ENCODE measurements around the gene ADAMTSL1. TPM values are rescaled to one million over a fixed set of nuclear protein-coding genes. Genes with fewer than 3 reads are reported as not detected.

ADAMTSL1 gene
- total RNA-seq, 1 donor from 2014 or later: 12.6 TPM

GRCh38 chr9:18951936-18952335, 478.0 kb downstream of the ADAMTSL1 start:
- Histone ChIP-seq H2AFZ (ENCODE audit: low read depth, low read length) (no peak overlapping the region), H3K27me3 (ENCODE audit: insufficient read depth, low read length) (peaks cover 9% of the 10 kb centered on the region), H3K36me3 (ENCODE audit: insufficient read depth, low read length) (no peaks in the 10 kb centered on the region), H3K4me1 (ENCODE audit: insufficient read depth, low read length) (no peaks in the 10 kb centered on the region), H3K79me2 (ENCODE audit: insufficient read depth, low read length) (no peaks in the 10 kb centered on the region), H4K20me1 (ENCODE audit: insufficient read depth, low read length) (no peaks in the 10 kb centered on the region), H3K27ac (ENCODE audit: low read depth, low read length) (no peak overlapping the region), H3K4me3 (ENCODE audit: insufficient read depth, low read depth, low read length) (no peak overlapping the region), H3K4me2 (ENCODE audit: low read length) (no peak overlapping the region), H3K9ac (ENCODE audit: low read length) (no peak overlapping the region), H3K9me3 (ENCODE audit: insufficient read depth, low read depth, low read length) (no peaks in the 10 kb centered on the region)
- Mint-ChIP-seq H3K4me3 (ENCODE audit: unreplicated experiment) (no peak overlapping the region), H3K36me3 (ENCODE audit: low read depth, unreplicated experiment) (no peaks in the 10 kb centered on the region), H3K27ac (ENCODE audit: unreplicated experiment) (no peak overlapping the region), H3K27me3 (ENCODE audit: low read depth, unreplicated experiment) (peaks cover 3% of the 10 kb centered on the region), H3K9me3 (ENCODE audit: unreplicated experiment) (peaks cover 3% of the 10 kb centered on the region), H3K4me1 (ENCODE audit: low read depth, unreplicated experiment) (no peaks in the 10 kb centered on the region)
- no peak for FAIRE-seq
- no peak for DNase-seq (ENCODE audit: low read depth)
- no peak for TF ChIP-seq CTCF (IDR thresholded peaks at IDR 0.05; ENCODE audit: insufficient read depth, low read depth, low read length)
- no peak for TF ChIP-seq EZH2 (IDR thresholded peaks at IDR 0.05; ENCODE audit: insufficient read depth, low read length)

- no peak overlapping the region for H3K4me3 Mint-ChIP-seq (ENCODE audit: unreplicated experiment)
- no peak overlapping the region for H3K27ac Mint-ChIP-seq (ENCODE audit: unreplicated experiment)
- Histone ChIP-seq H2AFZ (ENCODE audit: low read depth, low read length) (no peak overlapping the region), H3K4me3 (ENCODE audit: insufficient read depth, low read depth, low read length) (no peak overlapping the region), H3K4me2 (ENCODE audit: low read length) (no peak overlapping the region), H3K27me3 (ENCODE audit: insufficient read depth, low read length) (peaks cover 9% of the 10 kb centered on the region), H3K36me3 (ENCODE audit: insufficient read depth, low read length) (no peaks in the 10 kb centered on the region), H3K79me2 (ENCODE audit: insufficient read depth, low read length) (no peaks in the 10 kb centered on the region), H4K20me1 (ENCODE audit: insufficient read depth, low read length) (no peaks in the 10 kb centered on the region), H3K9me3 (ENCODE audit: insufficient read depth, low read depth, low read length) (no peaks in the 10 kb centered on the region), H3K4me1 (ENCODE audit: insufficient read depth, low read length) (no peaks in the 10 kb centered on the region), H3K9ac (ENCODE audit: low read length) (no peak overlapping the region), H3K27ac (ENCODE audit: low read depth, low read length) (no peak overlapping the region)
- H3K9me3 Mint-ChIP-seq (ENCODE audit: unreplicated experiment): no peaks in the 10 kb centered on the region
- H3K4me1 Mint-ChIP-seq (ENCODE audit: low read depth, unreplicated experiment): no peaks in the 10 kb centered on the region
- H3K27me3 Mint-ChIP-seq (ENCODE audit: low read depth, unreplicated experiment): peaks cover 6% of the 10 kb centered on the region
- FAIRE-seq (no peak), DNase-seq (ENCODE audit: low read depth) (no peak)
- no peaks in the 10 kb centered on the region for H3K36me3 Mint-ChIP-seq (ENCODE audit: low read depth, unreplicated experiment)
- TF ChIP-seq CTCF (IDR thresholded peaks at IDR 0.05; ENCODE audit: insufficient read depth, low read depth, low read length) (no peak), EZH2 (IDR thresholded peaks at IDR 0.05; ENCODE audit: insufficient read depth, low read length) (no peak)
These were observed 481.7 kb downstream of the ADAMTSL1 start for GRCh38 chr9:18955626-18956025.

Small RNA genes within 50 kb of the gene (microRNA-seq; reads per million reads assigned to microRNA genes)
- 1.9 reads per million for gene MIR3152

Measured in astrocyte (in vitro differentiated cells and primary cell).